Measurements from ENCODE around the gene TAF6. TPM values are rescaled to one million over a fixed set of nuclear protein-coding genes. Genes with fewer than 3 reads are reported as not detected.

TAF6 gene
- total RNA-seq, 1 donor from 2014 or later: 22.9 TPM

GRCh38 chr7:100119970-100120732 lies 993 bp upstream of the TAF6 start:
- DNase-seq (ENCODE audit: low read depth) (no peak), FAIRE-seq (no peak)
- peak overlapping the region; percentile 61 for H3K4me3 ChIP-seq (ENCODE audit: low read depth, low read length)
- TF ChIP-seq, protein P1, sequence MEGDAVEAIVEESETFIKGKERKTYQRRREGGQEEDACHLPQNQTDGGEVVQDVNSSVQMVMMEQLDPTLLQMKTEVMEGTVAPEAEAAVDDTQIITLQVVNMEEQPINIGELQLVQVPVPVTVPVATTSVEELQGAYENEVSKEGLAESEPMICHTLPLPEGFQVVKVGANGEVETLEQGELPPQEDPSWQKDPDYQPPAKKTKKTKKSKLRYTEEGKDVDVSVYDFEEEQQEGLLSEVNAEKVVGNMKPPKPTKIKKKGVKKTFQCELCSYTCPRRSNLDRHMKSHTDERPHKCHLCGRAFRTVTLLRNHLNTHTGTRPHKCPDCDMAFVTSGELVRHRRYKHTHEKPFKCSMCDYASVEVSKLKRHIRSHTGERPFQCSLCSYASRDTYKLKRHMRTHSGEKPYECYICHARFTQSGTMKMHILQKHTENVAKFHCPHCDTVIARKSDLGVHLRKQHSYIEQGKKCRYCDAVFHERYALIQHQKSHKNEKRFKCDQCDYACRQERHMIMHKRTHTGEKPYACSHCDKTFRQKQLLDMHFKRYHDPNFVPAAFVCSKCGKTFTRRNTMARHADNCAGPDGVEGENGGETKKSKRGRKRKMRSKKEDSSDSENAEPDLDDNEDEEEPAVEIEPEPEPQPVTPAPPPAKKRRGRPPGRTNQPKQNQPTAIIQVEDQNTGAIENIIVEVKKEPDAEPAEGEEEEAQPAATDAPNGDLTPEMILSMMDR (IDR thresholded peaks at IDR 0.05; ENCODE audit: insufficient read depth, low read length, severe bottlenecking): no peak
- no peaks in the 10 kb centered on the region for H3K36me3 ChIP-seq (ENCODE audit: control insufficient read depth, insufficient read depth, low read length)
- H3K27me3 ChIP-seq (ENCODE audit: control insufficient read depth, insufficient read depth, low read length): no peaks in the 10 kb centered on the region

- FAIRE-seq (no peak), DNase-seq (ENCODE audit: low read depth) (no peak)
- H3K36me3 ChIP-seq (ENCODE audit: control insufficient read depth, insufficient read depth, low read length): peaks cover 3% of the 10 kb centered on the region
- H3K4me3 ChIP-seq (ENCODE audit: low read depth, low read length): peak overlapping the region; percentile 61
- TF ChIP-seq, protein P1 (IDR thresholded peaks at IDR 0.05; ENCODE audit: insufficient read depth, low read length, severe bottlenecking): no peak
- H3K27me3 ChIP-seq (ENCODE audit: control insufficient read depth, insufficient read depth, low read length): no peaks in the 10 kb centered on the region
These were observed 628 bp downstream of the TAF6 start for GRCh38 chr7:100118388-100119071.

- TF ChIP-seq, protein P1 (IDR thresholded peaks at IDR 0.05; ENCODE audit: insufficient read depth, low read length, severe bottlenecking): no peak
- no peaks in the 10 kb centered on the region for H3K27me3 ChIP-seq (ENCODE audit: control insufficient read depth, insufficient read depth, low read length)
- FAIRE-seq (no peak), DNase-seq (ENCODE audit: low read depth) (no peak)
- peaks cover 13% of the 10 kb centered on the region for H3K36me3 ChIP-seq (ENCODE audit: control insufficient read depth, insufficient read depth, low read length)
- H3K4me3 ChIP-seq (ENCODE audit: low read depth, low read length): no peak overlapping the region
These were observed 4.1 kb downstream of the TAF6 start for GRCh38 chr7:100115026-100115425.

DNA sequence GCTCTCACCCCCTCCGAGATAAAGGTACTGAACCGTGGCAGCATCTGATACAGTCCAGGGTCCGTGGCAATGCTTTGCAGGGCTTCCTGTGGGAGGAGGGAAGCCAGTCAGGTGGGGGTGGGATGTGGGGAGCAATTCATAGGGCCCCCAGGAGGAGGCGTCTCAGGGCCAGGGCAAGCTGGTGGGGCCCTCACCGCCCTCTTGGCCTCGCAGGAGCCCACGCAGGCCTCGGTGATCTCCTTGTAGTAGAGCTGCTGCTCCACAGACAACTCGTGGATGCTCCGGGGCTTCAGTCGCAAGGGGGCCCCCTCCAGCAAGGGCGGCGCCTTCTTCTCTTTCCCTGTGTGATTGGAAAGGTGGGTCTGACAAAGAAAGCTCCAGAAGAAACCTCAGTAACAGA lies 7.2 kb downstream of the TAF6 start:
- Histone ChIP-seq H3K36me3 (ENCODE audit: control insufficient read depth, insufficient read depth, low read length) (peaks cover 22% of the 10 kb centered on the region), H3K27me3 (ENCODE audit: control insufficient read depth, insufficient read depth, low read length) (no peaks in the 10 kb centered on the region)
- FAIRE-seq: no peak

GRCh38 chr7:100111156-100111555 lies 8.0 kb downstream of the TAF6 start:
- H3K4me3 ChIP-seq (ENCODE audit: low read depth, low read length): no peak overlapping the region
- H3K36me3 ChIP-seq (ENCODE audit: control insufficient read depth, insufficient read depth, low read length): peaks cover 26% of the 10 kb centered on the region
- no peaks in the 10 kb centered on the region for H3K27me3 ChIP-seq (ENCODE audit: control insufficient read depth, insufficient read depth, low read length)
- TF ChIP-seq, protein P1 (IDR thresholded peaks at IDR 0.05; ENCODE audit: insufficient read depth, low read length, severe bottlenecking): no peak
- FAIRE-seq (no peak), DNase-seq (ENCODE audit: low read depth) (no peak)

More for the DNA sequence above, 7.2 kb downstream of the TAF6 start:
- no peak for DNase-seq (ENCODE audit: low read depth)
- TF ChIP-seq, protein P1 (IDR thresholded peaks at IDR 0.05; ENCODE audit: insufficient read depth, low read length, severe bottlenecking): no peak
- no peak overlapping the region for H3K4me3 ChIP-seq (ENCODE audit: low read depth, low read length)
